Suppressor macrophage treated with lipopolysaccharide for 4 hours (primary cell): ENCODE results near the gene KLHDC9.
"Not testable (repeated sequence)": the region's sequence is repeated elsewhere in the genome, so short reads cannot be mapped to it uniquely, and the experiment has no call there.

Experiments used
- DNase-seq: peaks from one replicate; pipeline ENCODE4 v3.0.0-alpha.2; 2020

The KLHDC9 gene

GRCh38 chr1:161099090-161099802, 1.1 kb downstream of the KLHDC9 start:
- DNase-seq, result no peak

- DNase-seq, result no peak
Measured at GRCh38 chr1:161100556-161100955, 2.4 kb downstream of the KLHDC9 start.

GRCh38 chr1:161106431-161106830, 8.3 kb downstream of the KLHDC9 start:
- DNase-seq, result peak; percentile 41

- DNase-seq, result peak; percentile 61
Measured at GRCh38 chr1:161111117-161111516, 13.0 kb downstream of the KLHDC9 start.

GRCh38 chr1:161111527-161111926, 13.4 kb downstream of the KLHDC9 start:
- peak; percentile 49 for DNase-seq

- DNase-seq, result no peak
Measured at GRCh38 chr1:161113915-161114314, 15.8 kb downstream of the KLHDC9 start.

GRCh38 chr1:161114556-161114955, 16.4 kb downstream of the KLHDC9 start:
- no peak for DNase-seq

GRCh38 chr1:161115132-161115711, 17.1 kb downstream of the KLHDC9 start:
- DNase-seq, result peak; percentile 47

- not testable (repeated sequence) for DNase-seq
Measured at GRCh38 chr1:161115961-161116360, 17.8 kb downstream of the KLHDC9 start.

GRCh38 chr1:161117759-161118581, 19.8 kb downstream of the KLHDC9 start, which contains the start of the genes NIT1 and PFDN2:
Gene NIT1 (plus strand): TSS chr1:161118105. CDS start chr1:161118177, 72 bp downstream.
Gene PFDN2 (minus strand): TSS chr1:161118037. CDS start chr1:161118026, 11 bp downstream.
- peak; percentile 91 for DNase-seq

- peak; percentile 63 for DNase-seq
Measured at GRCh38 chr1:161119092-161119903, 21.1 kb downstream of the KLHDC9 start.

GRCh38 chr1:161121042-161121650, 23.0 kb downstream of the KLHDC9 start:
- no peak for DNase-seq

GRCh38 chr1:161121834-161122233, 23.7 kb downstream of the KLHDC9 start:
- peak; percentile 68 for DNase-seq

- no peak for DNase-seq
Measured at GRCh38 chr1:161122967-161123366, 24.8 kb downstream of the KLHDC9 start.

- DNase-seq, result no peak
Measured at GRCh38 chr1:161127649-161128048, 29.5 kb downstream of the KLHDC9 start.

GRCh38 chr1:161128591-161129420, 30.6 kb downstream of the KLHDC9 start:
- DNase-seq, result no peak

- DNase-seq, result no peak
Measured at GRCh38 chr1:161130266-161130665, 32.1 kb downstream of the KLHDC9 start.

- no peak for DNase-seq
Measured at GRCh38 chr1:161131523-161132409, 33.6 kb downstream of the KLHDC9 start.

GRCh38 chr1:161132410-161133219, 34.5 kb downstream of the KLHDC9 start, which contains the start of gene DEDD:
Gene DEDD (minus strand): TSS chr1:161132667. CDS start chr1:161124462, 8,205 bp downstream.
- DNase-seq, result peak; percentile 95
